IMR-90 (cell line): ENCODE results near the gene CCDC40. TPM values are rescaled to one million over a fixed set of nuclear protein-coding genes. Genes with fewer than 3 reads are reported as not detected.

Source experiments
- ATAC-seq: fragments of 200-7000 bp; cut with Tn5 transposase; 2 replicates; pipeline ENCODE4 v1.9.1; 2020; ENCODE audit warnings: low read depth, mild to moderate bottlenecking, moderate library complexity
- BruUV-seq: library from RNA; stranded (reverse); fragments of 400-500 nt; replicated peaks from 2 replicates; lab custom pipeline; 2021; lab: Mats Ljungman, UMichigan
- CTCF ChIA-PET: fragments of 300-600 bp; formaldehyde crosslinking; extraction: SDS; loops from one replicate; lab custom pipeline; 2021; ENCODE audit warnings: antibody characterized with exemption; lab: Yijun Ruan, JAX
- POLR2A ChIA-PET: fragments of 300-600 bp; sonication (Branson Sonifier 250); formaldehyde crosslinking; loops from one replicate; lab custom pipeline; 2022; ENCODE audit warnings: antibody characterized with exemption; ENCODE audit not compliant: unreplicated experiment; lab: Charles Lee
- DNase-seq: peaks from one replicate; pipeline ENCODE4 v3.0.0; 2013
- H2AFZ ChIP-seq: replicated peaks from 2 replicates; pipeline ENCODE3; 2013; ENCODE audit warnings: low read length, mild to moderate bottlenecking; ENCODE audit not compliant: poor library complexity
- H2AK5ac ChIP-seq: 2 replicates; pipeline ENCODE4 v1.6.1; 2013; ENCODE audit warnings: low read depth, low read length, inconsistent platforms
- H2AK9ac ChIP-seq: replicated peaks from 2 replicates; pipeline ENCODE3; 2013; ENCODE audit warnings: mild to moderate bottlenecking, low read depth, low read length, moderate library complexity; ENCODE audit not compliant: poor library complexity
- H2BK120ac ChIP-seq: 2 replicates; pipeline ENCODE4 v1.6.1; 2013; ENCODE audit warnings: low read depth, low read length, inconsistent platforms
- H2BK15ac ChIP-seq: 3 replicates; pipeline ENCODE4 v1.6.1; 2013; ENCODE audit warnings: low read depth, low read length, inconsistent platforms
- H2BK20ac ChIP-seq: 2 replicates; pipeline ENCODE4 v1.6.1; 2013; ENCODE audit warnings: low read depth, mild to moderate bottlenecking, inconsistent platforms, low read length, moderate library complexity
- H2BK5ac ChIP-seq: 2 replicates; pipeline ENCODE4 v1.6.1; 2013; ENCODE audit warnings: mild to moderate bottlenecking, low read depth, low read length, inconsistent platforms; ENCODE audit not compliant: poor library complexity, severe bottlenecking
- H3K14ac ChIP-seq: replicated peaks from 2 replicates; pipeline ENCODE4 v1.6.1; 2013; ENCODE audit warnings: low read depth, low read length, inconsistent platforms
- H3K18ac ChIP-seq: 2 replicates; pipeline ENCODE4 v1.6.1; 2013; ENCODE audit warnings: low read depth, low read length, control low read depth
- H3K23ac ChIP-seq: 2 replicates; pipeline ENCODE4 v1.6.1; 2013; ENCODE audit warnings: low read depth, low read length, inconsistent platforms
- H3K27ac ChIP-seq: 2 replicates; pipeline ENCODE4 v1.5.1; 2013; ENCODE audit warnings: mild to moderate bottlenecking, control low read depth, low read length; ENCODE audit not compliant: insufficient read depth
- H3K27me3 ChIP-seq: 2 replicates; pipeline ENCODE4 v1.6.1; 2013; ENCODE audit warnings: low read length; ENCODE audit not compliant: control insufficient read depth, insufficient read depth
- H3K36me3 ChIP-seq: 2 replicates; pipeline ENCODE4 v1.6.1; 2013; ENCODE audit warnings: low read length, mixed read lengths; ENCODE audit not compliant: control insufficient read depth, insufficient read depth
- H3K4ac ChIP-seq: 2 replicates; pipeline ENCODE4 v1.6.1; 2013; ENCODE audit warnings: low read depth, low read length, inconsistent platforms
- H3K4me1 ChIP-seq: 2 replicates; pipeline ENCODE4 v1.6.1; 2013; ENCODE audit warnings: low read length, mixed read lengths; ENCODE audit not compliant: control insufficient read depth, insufficient read depth
- H3K4me2 ChIP-seq: 2 replicates; pipeline ENCODE4 v1.6.1; 2013; ENCODE audit warnings: low read depth, mild to moderate bottlenecking, control low read depth, low read length, moderate library complexity
- H3K4me3 ChIP-seq: 2 replicates; pipeline ENCODE4 v1.5.1; 2013; ENCODE audit warnings: low read depth, mild to moderate bottlenecking, control low read depth, low read length, moderate library complexity; ENCODE audit not compliant: insufficient read depth
- H3K56ac ChIP-seq: 2 replicates; pipeline ENCODE4 v1.6.1; 2013; ENCODE audit warnings: low read length, inconsistent platforms; ENCODE audit not compliant: insufficient read depth; ENCODE audit errors: extremely low read depth
- H3K79me1 ChIP-seq, 2 experiments: 2 replicates each; pipeline ENCODE4 v1.6.1; 2013; ENCODE audit warnings: low read length in 2 of 2, inconsistent platforms in 1 of 2, low read depth in 1 of 2
- H3K9ac ChIP-seq: 2 replicates; pipeline ENCODE4 v1.6.1; 2013; ENCODE audit warnings: low read depth, low read length, control low read depth
- H3K9me1 ChIP-seq: 2 replicates; pipeline ENCODE4 v1.6.1; 2013; ENCODE audit warnings: low read length, inconsistent platforms; ENCODE audit not compliant: insufficient read depth
- H3K9me3 ChIP-seq: 2 replicates; pipeline ENCODE4 v1.6.1; 2013; ENCODE audit warnings: low read length; ENCODE audit not compliant: control insufficient read depth, insufficient read depth
- H4K20me1 ChIP-seq: 2 replicates; pipeline ENCODE4 v1.6.1; 2013; ENCODE audit warnings: low read length, inconsistent platforms; ENCODE audit not compliant: insufficient read depth
- H4K5ac ChIP-seq: 2 replicates; pipeline ENCODE4 v1.6.1; 2013; ENCODE audit warnings: mild to moderate bottlenecking, low read depth, low read length, control low read depth
- H4K8ac ChIP-seq, 2 experiments: 2 replicates each; pipeline ENCODE4 v1.6.1; 2013; ENCODE audit warnings: low read depth in 2 of 2, low read length in 2 of 2, control low read depth in 1 of 2, inconsistent platforms in 1 of 2
- H4K91ac ChIP-seq: 2 replicates; pipeline ENCODE4 v1.6.1; 2013; ENCODE audit warnings: low read depth, low read length, inconsistent platforms; ENCODE audit not compliant: insufficient read depth
- BHLHE40 ChIP-seq: fragments of 150-350 bp; IDR thresholded peaks from 2 replicates; pipeline ENCODE4 v1.6.1; 2016; ENCODE audit warnings: mild to moderate bottlenecking, low read depth, low read length
- CEBPB ChIP-seq: IDR thresholded peaks from 2 replicates; pipeline ENCODE4 v1.6.1; 2012; ENCODE audit warnings: low read depth, low read length, improper control_type of control experiment
- FOS ChIP-seq: fragments of 150-350 bp; IDR thresholded peaks from 2 replicates; pipeline ENCODE4 v1.6.1; 2016; ENCODE audit warnings: low read depth, low read length
- MAFK ChIP-seq: IDR thresholded peaks from 2 replicates; pipeline ENCODE4 v1.6.1; 2012; ENCODE audit warnings: low read depth, low read length, improper control_type of control experiment
- NFE2L2 ChIP-seq: fragments of 150-350 bp; IDR thresholded peaks from 2 replicates; pipeline ENCODE4 v1.6.1; 2016; ENCODE audit warnings: low read depth, mild to moderate bottlenecking, low read length
- RCOR1 ChIP-seq: IDR thresholded peaks from 2 replicates; pipeline ENCODE4 v1.6.1; 2012; ENCODE audit warnings: mild to moderate bottlenecking, low read length, improper control_type of control experiment; ENCODE audit not compliant: insufficient replicate concordance
- RFX5 ChIP-seq: IDR thresholded peaks from 2 replicates; pipeline ENCODE4 v1.8.0; 2012; ENCODE audit warnings: low read depth, mild to moderate bottlenecking, low read length, moderate library complexity
- WGBS, 2 experiments: methylation state at CpG; one replicate each; pipeline versions ENCODE4 v1.1.5 to v1.1.7; 2013; ENCODE audit warnings: missing lambda C conversion rate in 2 of 2; ENCODE audit not compliant: insufficient read length in 1 of 2; ENCODE audit errors: extremely low coverage in 2 of 2; 5-methylcytosine and 5-hydroxymethylcytosine counted together
- dilution Hi-C: fragments of 300-500 bp; cut with HindIII; formaldehyde crosslinking; loops from one replicate; pipeline ENCODE4 v1.14.3; 2018; ENCODE audit warnings: low sequenced_read_pairs; ENCODE audit not compliant: unreplicated experiment
- in situ Hi-C: fragments of 300-500 bp; cut with MboI; formaldehyde crosslinking; loops from 3 replicates; pipeline ENCODE4 v1.14.3; 2019; ENCODE audit warnings: low sequenced_read_pairs, inconsistent platforms, mixed read lengths
- intact Hi-C: fragments of 100-400 bp; cut with micrococcal nuclease; formaldehyde crosslinking; loops from 2 replicates; pipeline ENCODE4 v1.10.0; 2022
- polyA plus RNA-seq, 3 experiments: library from polyadenylated mRNA; depleted of rRNA; stranded (reverse); fragments of >200 nt; gene quantifications; 2 replicates each; pipeline ENCODE4 v1.2.3, GENCODE V29; 2012; ENCODE audit warnings: low replicate concordance in 1 of 3
- total RNA-seq: library from RNA; depleted of rRNA; stranded (reverse); fragments of >200 nt; gene quantifications from 2 replicates; pipeline ENCODE4 v1.2.3, GENCODE V29; 2012
- TF ChIP-seq, protein P1 (sequence below): fragments of 150-350 bp; IDR thresholded peaks from 2 replicates; pipeline ENCODE4 v1.6.1; 2016; ENCODE audit warnings: low read depth, mild to moderate bottlenecking, low read length, moderate library complexity, borderline replicate concordance
- TF ChIP-seq, protein P2 (sequence below): conservative IDR thresholded peaks from 2 replicates; pipeline ENCODE4 v1.5.1; 2012; ENCODE audit warnings: mild to moderate bottlenecking, low read depth, low read length, improper control_type of control experiment

The CCDC40 gene
- total and polyA plus RNA-seq, 2 of the 4 experiments (the other 2 are of a cell fraction), result 0.90 to 4.7 TPM

DNA sequence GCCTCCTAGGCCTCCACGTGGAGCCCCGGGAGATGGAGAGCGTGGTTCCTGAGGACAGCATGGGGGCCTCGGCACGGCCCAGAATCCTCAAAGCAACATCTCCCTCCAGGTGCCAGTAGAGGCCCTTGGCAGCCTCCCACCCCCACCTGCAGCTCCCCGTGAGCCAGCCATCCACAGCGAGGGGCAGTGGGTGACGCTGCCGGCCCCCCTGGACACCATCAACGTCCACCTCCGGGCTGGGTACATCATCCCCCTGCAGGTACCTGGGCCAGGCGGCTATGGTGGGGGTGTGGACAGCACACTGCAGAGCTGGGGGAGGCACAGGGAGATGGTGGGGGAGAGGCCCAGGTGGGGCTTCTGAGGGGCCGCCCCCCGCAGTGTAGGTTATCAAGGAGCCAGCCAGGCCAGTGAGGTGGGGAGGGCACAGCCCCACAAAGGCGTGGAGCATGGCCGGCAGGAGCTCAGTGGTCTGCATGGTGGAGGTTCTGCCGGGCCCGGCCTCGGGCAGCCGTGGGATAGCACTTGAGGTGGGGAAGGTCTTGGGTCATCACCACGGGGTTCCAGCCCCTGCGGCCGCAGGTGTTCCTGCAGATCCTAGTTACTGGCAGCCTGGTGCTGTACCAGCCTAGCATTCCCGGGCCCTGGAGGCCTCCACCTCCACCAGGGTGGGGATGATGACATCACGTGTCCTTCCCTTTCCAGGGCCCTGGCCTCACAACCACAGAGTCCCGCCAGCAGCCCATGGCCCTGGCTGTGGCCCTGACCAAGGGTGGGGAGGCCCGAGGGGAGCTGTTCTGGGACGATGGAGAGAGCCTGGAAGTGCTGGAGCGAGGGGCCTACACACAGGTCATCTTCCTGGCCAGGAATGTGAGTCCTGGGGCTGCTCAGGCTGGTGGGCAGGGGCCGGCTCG is 81.3 kb downstream of the CCDC40 start:
- no TSS peak for BruUV-seq
- Histone ChIP-seq H3K27me3 (no peaks in the 10 kb centered on the region), H3K9me3 (no peaks in the 10 kb centered on the region), H2AK5ac (no peak overlapping the region; the same call in 1 of the 2 replicates), H3K4ac (no peak overlapping the region), H4K20me1 (no peaks in the 10 kb centered on the region), H3K14ac (no peak overlapping the region), H2BK120ac (no peak overlapping the region), H3K9me1 (peaks cover 7% of the 10 kb centered on the region), H2BK5ac (no peak overlapping the region), H4K8ac (no peak overlapping the region), H3K9ac (no peak overlapping the region), H4K91ac (no peak overlapping the region), H3K27ac (no peak overlapping the region), H2BK15ac (no peak overlapping the region), H2AK9ac (no peak overlapping the region), H3K4me3 (no peak overlapping the region), H4K5ac (no peak overlapping the region), H3K36me3 (peaks cover 3% of the 10 kb centered on the region; the same call in 1 of the 2 replicates), H3K4me2 (no peak overlapping the region), H3K4me1 (peaks cover 5% of the 10 kb centered on the region), H3K56ac (no peak overlapping the region), H2BK20ac (no peak overlapping the region), H3K23ac (no peak overlapping the region), H2AFZ (no peak overlapping the region), H3K18ac (no peak overlapping the region), H3K79me1 (no peaks in the 10 kb centered on the region)
- in situ Hi-C loops (no loop called here), dilution Hi-C loops (no loop called here), intact Hi-C loops (no loop called here)
- no peak for ATAC-seq
- POLR2A ChIA-PET, result no interaction called here
- CTCF ChIA-PET, result interaction anchor here (1.5 kb wide), 1 partner anchor 16 kb away, joined by 4 read pairs; the partner anchor contains the start of gene GAA
- no peak for DNase-seq
- 91% methylated on average over 6 of the region's 31 CpGs; no CpG with 5 or more reads in 1 of the 2 experiments for WGBS, 2 experiments
- no peak for TF ChIP-seq BHLHE40
- no peak for TF ChIP-seq CEBPB
- no peak for TF ChIP-seq RFX5
- TF ChIP-seq, protein P1, sequence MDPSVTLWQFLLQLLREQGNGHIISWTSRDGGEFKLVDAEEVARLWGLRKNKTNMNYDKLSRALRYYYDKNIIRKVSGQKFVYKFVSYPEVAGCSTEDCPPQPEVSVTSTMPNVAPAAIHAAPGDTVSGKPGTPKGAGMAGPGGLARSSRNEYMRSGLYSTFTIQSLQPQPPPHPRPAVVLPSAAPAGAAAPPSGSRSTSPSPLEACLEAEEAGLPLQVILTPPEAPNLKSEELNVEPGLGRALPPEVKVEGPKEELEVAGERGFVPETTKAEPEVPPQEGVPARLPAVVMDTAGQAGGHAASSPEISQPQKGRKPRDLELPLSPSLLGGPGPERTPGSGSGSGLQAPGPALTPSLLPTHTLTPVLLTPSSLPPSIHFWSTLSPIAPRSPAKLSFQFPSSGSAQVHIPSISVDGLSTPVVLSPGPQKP, result no peak
- no peak for TF ChIP-seq NFE2L2
- TF ChIP-seq FOS, result no peak
- TF ChIP-seq RCOR1, result no peak
- no peak for TF ChIP-seq MAFK
- TF ChIP-seq, protein P2, sequence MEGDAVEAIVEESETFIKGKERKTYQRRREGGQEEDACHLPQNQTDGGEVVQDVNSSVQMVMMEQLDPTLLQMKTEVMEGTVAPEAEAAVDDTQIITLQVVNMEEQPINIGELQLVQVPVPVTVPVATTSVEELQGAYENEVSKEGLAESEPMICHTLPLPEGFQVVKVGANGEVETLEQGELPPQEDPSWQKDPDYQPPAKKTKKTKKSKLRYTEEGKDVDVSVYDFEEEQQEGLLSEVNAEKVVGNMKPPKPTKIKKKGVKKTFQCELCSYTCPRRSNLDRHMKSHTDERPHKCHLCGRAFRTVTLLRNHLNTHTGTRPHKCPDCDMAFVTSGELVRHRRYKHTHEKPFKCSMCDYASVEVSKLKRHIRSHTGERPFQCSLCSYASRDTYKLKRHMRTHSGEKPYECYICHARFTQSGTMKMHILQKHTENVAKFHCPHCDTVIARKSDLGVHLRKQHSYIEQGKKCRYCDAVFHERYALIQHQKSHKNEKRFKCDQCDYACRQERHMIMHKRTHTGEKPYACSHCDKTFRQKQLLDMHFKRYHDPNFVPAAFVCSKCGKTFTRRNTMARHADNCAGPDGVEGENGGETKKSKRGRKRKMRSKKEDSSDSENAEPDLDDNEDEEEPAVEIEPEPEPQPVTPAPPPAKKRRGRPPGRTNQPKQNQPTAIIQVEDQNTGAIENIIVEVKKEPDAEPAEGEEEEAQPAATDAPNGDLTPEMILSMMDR, result no peak
